Neural progenitor cell (in vitro differentiated cells): ENCODE data around the gene NFKBIE. TPM values are rescaled to one million over a fixed set of nuclear protein-coding genes. Genes with fewer than 3 reads are reported as not detected.

ENCODE experiments used
- DNase-seq: peaks from one replicate; pipeline ENCODE4 v3.0.0-alpha.2; 2016; ENCODE audit warnings: low spot score
- H2AFZ ChIP-seq: fragments of 200-600 bp; sonication (generic); replicated peaks from 2 replicates; pipeline ENCODE4 v1.6.1; 2016; ENCODE audit warnings: antibody characterized with exemption
- H3F3A ChIP-seq: fragments of 200-600 bp; sonication (generic); 2 replicates; pipeline ENCODE4 v1.6.1; 2016; ENCODE audit warnings: antibody characterized with exemption, low read depth
- H3K27ac ChIP-seq: fragments of 200-600 bp; sonication (generic); 2 replicates; pipeline ENCODE4 v1.5.1; 2016; ENCODE audit warnings: mild to moderate bottlenecking
- H3K27me3 ChIP-seq: fragments of 200-600 bp; sonication (generic); 2 replicates; pipeline ENCODE4 v1.6.1; 2016; ENCODE audit warnings: mild to moderate bottlenecking, moderate library complexity
- H3K36me3 ChIP-seq: fragments of 200-600 bp; sonication (generic); 2 replicates; pipeline ENCODE4 v1.5.1; 2016
- H3K4me1 ChIP-seq: fragments of 200-600 bp; sonication (generic); 2 replicates; pipeline ENCODE4 v1.6.1; 2016; ENCODE audit warnings: mixed run types
- H3K4me2 ChIP-seq: fragments of 200-600 bp; sonication (generic); 2 replicates; pipeline ENCODE4 v1.6.1; 2016
- H3K4me3 ChIP-seq: fragments of 200-600 bp; sonication (generic); 2 replicates; pipeline ENCODE4 v1.5.1; 2016
- H3K79me2 ChIP-seq: fragments of 200-600 bp; sonication (generic); 2 replicates; pipeline ENCODE4 v1.6.1; 2016; ENCODE audit warnings: low read depth
- H3K9ac ChIP-seq: fragments of 200-600 bp; sonication (generic); 2 replicates; pipeline ENCODE4 v1.6.1; 2016
- H3K9me3 ChIP-seq: fragments of 200-600 bp; sonication (generic); 2 replicates; pipeline ENCODE4 v1.5.1; 2016; ENCODE audit warnings: low read depth
- H4K20me1 ChIP-seq: fragments of 200-600 bp; sonication (generic); 2 replicates; pipeline ENCODE4 v1.6.1; 2016; ENCODE audit warnings: low read depth
- H3K27ac Mint-ChIP-seq: 3 replicates; pipeline ENCODE4 v1.8.0; 2021; ENCODE audit warnings: mixed read lengths
- H3K27me3 Mint-ChIP-seq: 2 replicates; pipeline ENCODE4 v1.8.0; 2022; ENCODE audit warnings: low read depth, mild to moderate bottlenecking, inconsistent platforms, moderate library complexity, mixed read lengths; ENCODE audit not compliant: insufficient read depth
- H3K36me3 Mint-ChIP-seq: 3 replicates; pipeline ENCODE4 v1.8.0; 2021; ENCODE audit warnings: mixed read lengths
- H3K4me1 Mint-ChIP-seq: 3 replicates; pipeline ENCODE4 v1.8.0; 2021; ENCODE audit warnings: mixed read lengths
- H3K4me3 Mint-ChIP-seq: 3 replicates; pipeline ENCODE4 v1.8.0; 2021; ENCODE audit warnings: mild to moderate bottlenecking, moderate library complexity, mixed read lengths
- H3K9me3 Mint-ChIP-seq: 3 replicates; pipeline ENCODE4 v1.8.0; 2020; ENCODE audit warnings: mixed read lengths
- EZH2 ChIP-seq: fragments of 200-600 bp; sonication (generic); IDR thresholded peaks from 2 replicates; pipeline ENCODE4 v1.6.1; 2017; ENCODE audit warnings: antibody characterized with exemption, mild to moderate bottlenecking, moderate library complexity
- EZH2phosphoT487 ChIP-seq: fragments of 200-600 bp; sonication (generic); IDR thresholded peaks from 2 replicates; pipeline ENCODE4 v1.6.1; 2017; ENCODE audit warnings: antibody characterized with exemption
- total RNA-seq: library from RNA; depleted of rRNA; stranded (reverse); fragments of >200 nt; gene quantifications from 2 replicates; pipeline ENCODE4 v1.2.3, GENCODE V29; 2015; ENCODE audit warnings: low replicate concordance
- TF ChIP-seq, protein P1 (sequence below): fragments of 200-600 bp; sonication (generic); IDR thresholded peaks from 2 replicates; pipeline ENCODE4 v1.5.1; 2017; ENCODE audit warnings: antibody characterized with exemption, mild to moderate bottlenecking

NFKBIE gene
- total RNA-seq, 1 donor from 2014 or later = 5.1 TPM

GRCh38 chr6:44254191-44255104 is 10.9 kb downstream of the NFKBIE start:
- peaks cover 41% of the 10 kb centered on the region for H3K4me1 Mint-ChIP-seq
- Histone ChIP-seq H3F3A (peaks cover 84% of the 10 kb centered on the region), H3K9ac (no peak overlapping the region), H3K27me3 (no peaks in the 10 kb centered on the region), H3K27ac (peak overlapping the region; percentile 58), H3K9me3 (no peaks in the 10 kb centered on the region), H3K4me2 (no peak overlapping the region), H3K4me1 (peaks cover 14% of the 10 kb centered on the region), H2AFZ (no peak overlapping the region), H3K36me3 (peaks cover 34% of the 10 kb centered on the region), H3K4me3 (no peak overlapping the region), H4K20me1 (peaks cover 72% of the 10 kb centered on the region), H3K79me2 (peaks cover 70% of the 10 kb centered on the region)
- peaks cover 18% of the 10 kb centered on the region for H3K27me3 Mint-ChIP-seq
- DNase-seq = no peak
- peaks cover 42% of the 10 kb centered on the region for H3K36me3 Mint-ChIP-seq
- no peaks in the 10 kb centered on the region for H3K9me3 Mint-ChIP-seq
- TF ChIP-seq, protein P1, sequence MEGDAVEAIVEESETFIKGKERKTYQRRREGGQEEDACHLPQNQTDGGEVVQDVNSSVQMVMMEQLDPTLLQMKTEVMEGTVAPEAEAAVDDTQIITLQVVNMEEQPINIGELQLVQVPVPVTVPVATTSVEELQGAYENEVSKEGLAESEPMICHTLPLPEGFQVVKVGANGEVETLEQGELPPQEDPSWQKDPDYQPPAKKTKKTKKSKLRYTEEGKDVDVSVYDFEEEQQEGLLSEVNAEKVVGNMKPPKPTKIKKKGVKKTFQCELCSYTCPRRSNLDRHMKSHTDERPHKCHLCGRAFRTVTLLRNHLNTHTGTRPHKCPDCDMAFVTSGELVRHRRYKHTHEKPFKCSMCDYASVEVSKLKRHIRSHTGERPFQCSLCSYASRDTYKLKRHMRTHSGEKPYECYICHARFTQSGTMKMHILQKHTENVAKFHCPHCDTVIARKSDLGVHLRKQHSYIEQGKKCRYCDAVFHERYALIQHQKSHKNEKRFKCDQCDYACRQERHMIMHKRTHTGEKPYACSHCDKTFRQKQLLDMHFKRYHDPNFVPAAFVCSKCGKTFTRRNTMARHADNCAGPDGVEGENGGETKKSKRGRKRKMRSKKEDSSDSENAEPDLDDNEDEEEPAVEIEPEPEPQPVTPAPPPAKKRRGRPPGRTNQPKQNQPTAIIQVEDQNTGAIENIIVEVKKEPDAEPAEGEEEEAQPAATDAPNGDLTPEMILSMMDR = no peak
- TF ChIP-seq EZH2 (no peak), EZH2phosphoT487 (no peak)
- H3K27ac Mint-ChIP-seq = no peak overlapping the region
- H3K4me3 Mint-ChIP-seq = peak overlapping the region; percentile 71

- no peak overlapping the region for H3K4me3 ChIP-seq
- peaks cover 22% of the 10 kb centered on the region for H3K27me3 Mint-ChIP-seq
- H3K36me3 Mint-ChIP-seq = peaks cover 50% of the 10 kb centered on the region
- H3K4me1 Mint-ChIP-seq = peaks cover 46% of the 10 kb centered on the region
- peak; percentile 67 for DNase-seq
- H3K4me1 ChIP-seq = peaks cover 24% of the 10 kb centered on the region
- no peak overlapping the region for H3K4me2 ChIP-seq
- H3K79me2 ChIP-seq = peaks cover 80% of the 10 kb centered on the region
- H3K9me3 Mint-ChIP-seq = no peaks in the 10 kb centered on the region
- H3K9ac ChIP-seq = no peak overlapping the region
- H4K20me1 ChIP-seq = peaks cover 82% of the 10 kb centered on the region
- H2AFZ ChIP-seq = no peak overlapping the region
- peak overlapping the region; percentile 58 for H3K27ac ChIP-seq
- no peak overlapping the region for H3K27ac Mint-ChIP-seq
- no peaks in the 10 kb centered on the region for H3K27me3 ChIP-seq
- peaks cover 35% of the 10 kb centered on the region for H3K36me3 ChIP-seq
- TF ChIP-seq EZH2 = no peak
- TF ChIP-seq, protein P1 = peak; percentile 62
- no peak for TF ChIP-seq EZH2phosphoT487
- peaks cover 94% of the 10 kb centered on the region for H3F3A ChIP-seq
- no peaks in the 10 kb centered on the region for H3K9me3 ChIP-seq
- H3K4me3 Mint-ChIP-seq = no peak overlapping the region
These were observed 11.8 kb downstream of the NFKBIE start for GRCh38 chr6:44253307-44254101.

DNA sequence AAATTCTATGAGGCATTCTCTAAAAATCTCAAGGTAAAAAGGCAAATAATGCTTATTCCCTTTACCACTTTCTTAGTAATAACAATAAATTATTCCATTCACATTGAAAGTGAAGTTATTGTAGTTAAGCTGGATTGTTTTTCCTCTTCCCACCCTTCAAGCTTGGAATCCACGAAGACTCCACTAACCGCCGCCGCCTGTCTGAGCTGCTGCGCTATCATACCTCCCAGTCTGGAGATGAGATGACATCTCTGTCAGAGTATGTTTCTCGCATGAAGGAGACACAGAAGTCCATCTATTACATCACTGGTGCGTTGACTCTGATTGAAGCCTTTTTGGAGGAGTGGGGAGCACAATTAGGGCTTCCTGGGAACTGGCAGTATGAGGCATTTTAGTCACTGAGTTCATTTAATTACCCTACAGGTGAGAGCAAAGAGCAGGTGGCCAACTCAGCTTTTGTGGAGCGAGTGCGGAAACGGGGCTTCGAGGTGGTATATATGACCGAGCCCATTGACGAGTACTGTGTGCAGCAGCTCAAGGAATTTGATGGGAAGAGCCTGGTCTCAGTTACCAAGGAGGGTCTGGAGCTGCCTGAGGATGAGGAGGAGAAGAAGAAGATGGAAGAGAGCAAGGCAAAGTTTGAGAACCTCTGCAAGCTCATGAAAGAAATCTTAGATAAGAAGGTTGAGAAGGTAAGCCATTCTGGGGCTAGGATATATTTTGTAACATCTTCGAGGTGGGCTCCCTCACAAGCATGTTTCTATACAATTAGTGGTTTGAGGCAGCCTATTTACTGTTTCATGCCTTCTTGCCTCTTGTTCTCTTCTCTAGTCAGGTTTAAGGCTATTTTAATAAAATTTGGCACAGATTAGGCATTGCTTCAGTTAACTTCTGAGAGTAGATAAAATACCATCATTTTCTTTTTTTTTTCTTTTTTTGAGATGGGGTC is 13.5 kb downstream of the NFKBIE start:
- H3K4me1 Mint-ChIP-seq = peaks cover 47% of the 10 kb centered on the region

More for the DNA sequence above, 13.5 kb downstream of the NFKBIE start:
- Histone ChIP-seq H4K20me1 (peaks cover 97% of the 10 kb centered on the region), H3K4me2 (no peak overlapping the region), H3K27me3 (no peaks in the 10 kb centered on the region), H3K79me2 (peaks cover 94% of the 10 kb centered on the region), H3K4me3 (no peak overlapping the region), H3K36me3 (peaks cover 35% of the 10 kb centered on the region), H3F3A (peaks cover 91% of the 10 kb centered on the region), H2AFZ (no peak overlapping the region), H3K27ac (peak overlapping the region; percentile 26), H3K9ac (no peak overlapping the region), H3K9me3 (no peaks in the 10 kb centered on the region), H3K4me1 (peaks cover 24% of the 10 kb centered on the region)
- DNase-seq = no peak
- TF ChIP-seq, protein P1 = no peak
- TF ChIP-seq EZH2 (no peak), EZH2phosphoT487 (no peak)
- Mint-ChIP-seq H3K27me3 (peaks cover 27% of the 10 kb centered on the region), H3K27ac (no peak overlapping the region), H3K36me3 (peaks cover 55% of the 10 kb centered on the region), H3K9me3 (no peaks in the 10 kb centered on the region), H3K4me3 (peak overlapping the region; percentile 18)
